ENCODE data around the gene CDC27.

DNA sequence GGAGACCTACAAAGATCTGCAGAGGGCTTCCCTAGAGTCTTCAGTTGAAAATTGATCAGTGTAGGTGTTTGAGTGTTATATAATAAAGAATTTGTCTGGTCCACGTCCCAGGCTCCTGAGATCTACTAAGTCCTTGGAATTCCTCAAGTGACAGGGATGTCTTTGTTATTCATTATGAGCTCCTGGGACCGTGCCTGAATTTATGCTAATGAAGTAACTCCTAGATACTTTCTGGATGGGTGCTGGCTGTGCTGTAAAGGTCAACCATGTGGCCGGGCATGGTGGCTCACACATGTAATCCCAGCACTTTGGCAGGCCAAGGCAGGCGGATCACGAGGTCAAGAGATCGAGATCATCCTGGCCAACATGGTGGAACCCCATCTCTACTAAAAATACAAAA is 43.7 kb downstream of the CDC27 start:
- TF ChIP-seq TAF1 (IDR thresholded peaks at IDR 0.05; ENCODE audit: borderline replicate concordance, insufficient read depth, low read length) (no peak), POLR2AphosphoS5 (IDR thresholded peaks at IDR 0.05; ENCODE audit: low read depth, low read length) (no peak), SIN3A (IDR thresholded peaks at IDR 0.05; ENCODE audit: borderline replicate concordance, insufficient read depth, low read length) (no peak)
